CD14-positive monocyte (primary cell): ENCODE data around the gene RPTOR. TPM values are rescaled to one million over a fixed set of nuclear protein-coding genes. Genes with fewer than 3 reads are reported as not detected.

ENCODE experiments used
- DNase-seq, 3 donors: peaks; one replicate each; pipeline ENCODE4 v3.0.0-alpha.2; 2011 to 2022
- H2AFZ ChIP-seq: 2 replicates; pipeline ENCODE4 v1.6.0; 2012; ENCODE audit warnings: mild to moderate bottlenecking, low read depth, low read length, inconsistent platforms; ENCODE audit not compliant: insufficient read depth, poor library complexity, severe bottlenecking
- H3K27ac ChIP-seq, 2 donors: 1 replicate in 1 of 2; 2 replicates in 1 of 2; pipeline ENCODE4 v1.5.1; 2012 to 2013; ENCODE audit warnings: low read length in 2 of 2, control low read depth in 1 of 2, inconsistent platforms in 1 of 2, low read depth in 1 of 2, mild to moderate bottlenecking in 1 of 2
- H3K27me3 ChIP-seq, 2 donors: one replicate each; pipeline versions ENCODE4 v1.6.0 to v1.6.1; 2011 to 2013; ENCODE audit warnings: low read length in 2 of 2; ENCODE audit not compliant: control insufficient read depth in 2 of 2, insufficient read depth in 2 of 2
- H3K36me3 ChIP-seq, 2 donors: replicated peaks in 1 of 2; 1 replicate in 1 of 2; 2 replicates in 1 of 2; pipeline versions ENCODE4 v1.5.1 to v1.6.1; 2012 to 2013; ENCODE audit warnings: low read length in 2 of 2, control low read depth in 1 of 2, inconsistent platforms in 1 of 2, mild to moderate bottlenecking in 1 of 2; ENCODE audit not compliant: insufficient read depth in 2 of 2, control insufficient read depth in 1 of 2
- H3K4me1 ChIP-seq, 2 donors: 1 replicate in 1 of 2; 2 replicates in 1 of 2; pipeline versions ENCODE4 v1.5.1 to v1.6.1; 2012 to 2013; ENCODE audit warnings: low read length in 2 of 2, control low read depth in 1 of 2, inconsistent platforms in 1 of 2, mild to moderate bottlenecking in 1 of 2, moderate library complexity in 1 of 2; ENCODE audit not compliant: insufficient read depth in 2 of 2, control insufficient read depth in 1 of 2
- H3K4me2 ChIP-seq: replicated peaks from 2 replicates; pipeline ENCODE3; 2012; ENCODE audit warnings: low read length, moderate library complexity, mild to moderate bottlenecking; ENCODE audit not compliant: poor library complexity, severe bottlenecking; ENCODE audit errors: extremely low read depth
- H3K4me3 ChIP-seq, 3 experiments: fragments of 200-600 bp in 1 of 3; sonication (generic) in 1 of 3; replicated peaks in 1 of 3; 1 replicate in 2 of 3; 2 replicates in 1 of 3; pipeline ENCODE4 v1.5.1; 2011 to 2013; ENCODE audit warnings: low read length in 3 of 3, mild to moderate bottlenecking in 3 of 3, control low read depth in 2 of 3, low read depth in 2 of 3, inconsistent platforms in 1 of 3, moderate library complexity in 1 of 3
- H3K79me2 ChIP-seq: 2 replicates; pipeline ENCODE4 v1.6.0; 2012; ENCODE audit warnings: mild to moderate bottlenecking, control low read depth, inconsistent platforms, low read length, moderate library complexity; ENCODE audit not compliant: insufficient read depth
- H3K9ac ChIP-seq: 2 replicates; pipeline ENCODE4 v1.6.0; 2017; ENCODE audit warnings: low read length, mild to moderate bottlenecking; ENCODE audit not compliant: insufficient read depth, poor library complexity, severe bottlenecking
- H3K9me3 ChIP-seq, 2 donors: replicated peaks in 1 of 2; 1 replicate in 1 of 2; 2 replicates in 1 of 2; pipeline versions ENCODE4 v1.5.1 to v1.6.1; 2012 to 2013; ENCODE audit warnings: low read length in 2 of 2, control low read depth in 1 of 2; ENCODE audit not compliant: control insufficient read depth in 1 of 2, insufficient read depth in 1 of 2
- H4K20me1 ChIP-seq: 2 replicates; pipeline ENCODE4 v1.6.0; 2012; ENCODE audit warnings: mild to moderate bottlenecking, low read length, control low read depth, moderate library complexity; ENCODE audit not compliant: insufficient read depth
- H3K27ac Mint-ChIP-seq, 7 donors: one replicate each; pipeline ENCODE4 v1.8.0; 2020; ENCODE audit warnings: mild to moderate bottlenecking in 7 of 7, mixed read lengths in 7 of 7, moderate library complexity in 6 of 7, inconsistent platforms in 2 of 7
- H3K27me3 Mint-ChIP-seq, 3 donors: one replicate each; pipeline ENCODE4 v1.8.0; 2021 to 2022; ENCODE audit warnings: low read depth in 3 of 3, mild to moderate bottlenecking in 3 of 3, mixed read lengths in 3 of 3, moderate library complexity in 3 of 3, inconsistent platforms in 1 of 3
- H3K36me3 Mint-ChIP-seq, 2 donors: one replicate each; pipeline ENCODE4 v1.8.0; 2020; ENCODE audit warnings: mixed read lengths in 2 of 2, inconsistent platforms in 1 of 2, mild to moderate bottlenecking in 1 of 2
- H3K4me1 Mint-ChIP-seq: one replicate; pipeline ENCODE4 v1.8.0; 2020; ENCODE audit warnings: mild to moderate bottlenecking, mixed read lengths
- H3K4me3 Mint-ChIP-seq, 2 donors: one replicate each; pipeline ENCODE4 v1.8.0; 2020; ENCODE audit warnings: mild to moderate bottlenecking in 2 of 2, mixed read lengths in 2 of 2, moderate library complexity in 1 of 2
- H3K9me3 Mint-ChIP-seq, 7 donors: one replicate each; pipeline ENCODE4 v1.8.0; 2020 to 2022; ENCODE audit warnings: mixed read lengths in 7 of 7, mild to moderate bottlenecking in 6 of 7, moderate library complexity in 6 of 7, inconsistent platforms in 2 of 7
- WGBS: methylation state at CpG from one replicate; pipeline ENCODE4 v1.1.5; 2013; ENCODE audit warnings: missing lambda C conversion rate; ENCODE audit not compliant: insufficient coverage; 5-methylcytosine and 5-hydroxymethylcytosine counted together
- intact Hi-C, 2 donors: fragments of 100-400 bp; cut with micrococcal nuclease; formaldehyde crosslinking; loops; one replicate each; pipeline versions ENCODE4 v1.15.0 to v1.15.1; 2023
- polyA plus RNA-seq, 3 donors: library from polyadenylated mRNA; depleted of rRNA in 1 of 3; unstranded in 2 of 3; stranded (reverse) in 1 of 3; fragments of 300-500 nt in 2 of 3; fragments of >200 nt in 1 of 3; fragmentation: Illumina TruSeq in 2 of 3; gene quantifications; 1 replicate in 2 of 3; 2 replicates in 1 of 3; pipeline ENCODE4 v1.2.3, GENCODE V29; 2012 to 2021
- TF ChIP-seq, protein P1 (sequence below): fragments of 200-600 bp; IDR thresholded peaks from one replicate; pipeline ENCODE4 v1.8.0; 2022; ENCODE audit warnings: antibody characterized with exemption, mild to moderate bottlenecking

Gene RPTOR
- polyA plus RNA-seq, 3 donors = 1.1 to 8.7 (median 2.6) TPM

DNA sequence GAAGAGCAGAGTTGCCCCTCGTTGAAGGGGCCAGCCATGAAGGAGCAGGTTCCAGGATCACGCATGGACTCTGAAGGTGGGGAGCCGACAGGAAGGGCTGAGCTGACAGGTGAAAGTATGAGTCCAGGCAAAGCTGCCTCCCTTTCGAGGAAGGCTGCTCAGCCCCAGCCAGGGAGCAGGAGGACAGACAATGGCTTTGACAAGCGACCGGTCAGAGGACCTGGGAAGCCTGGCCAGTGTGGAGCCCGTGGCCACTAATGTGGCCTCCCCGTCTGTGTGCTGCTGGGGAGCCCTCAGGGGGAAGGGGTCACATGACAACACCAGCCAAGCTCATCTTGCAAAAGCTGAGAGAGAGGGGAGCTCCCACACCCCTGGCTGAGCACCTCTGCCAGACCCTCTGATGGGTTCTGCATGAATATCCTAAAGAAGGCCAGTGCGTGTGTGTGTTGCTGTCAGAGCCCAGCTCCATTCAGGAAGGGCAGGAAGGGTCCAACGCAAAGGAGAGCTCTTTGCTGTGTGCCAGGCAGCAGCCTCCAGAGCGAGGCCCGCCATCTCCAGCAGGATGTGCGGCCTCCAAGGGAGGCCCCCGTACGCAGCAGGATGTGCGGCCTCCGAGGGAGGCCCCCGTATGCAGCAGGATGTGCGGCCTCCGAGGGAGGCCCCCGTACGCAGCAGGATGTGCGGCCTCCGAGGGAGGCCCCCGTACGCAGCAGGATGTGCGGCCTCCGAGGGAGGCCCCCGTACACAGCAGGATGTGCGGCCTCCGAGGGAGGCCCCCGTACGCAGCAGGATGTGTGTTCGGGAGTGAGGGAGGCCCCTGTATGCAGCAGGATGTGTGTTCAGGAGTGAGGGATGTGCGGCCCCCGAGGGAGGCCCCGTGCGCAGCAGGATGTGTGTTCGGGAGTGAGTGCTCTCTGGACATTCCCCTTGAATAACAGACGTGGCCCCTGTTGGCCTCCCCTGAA, 344.9 kb downstream of the RPTOR start:
- H2AFZ ChIP-seq = no peak overlapping the region
- H3K36me3 Mint-ChIP-seq = peaks cover 67 to 71% of the 10 kb centered on the region in 2 donors
- TF ChIP-seq, protein P1, sequence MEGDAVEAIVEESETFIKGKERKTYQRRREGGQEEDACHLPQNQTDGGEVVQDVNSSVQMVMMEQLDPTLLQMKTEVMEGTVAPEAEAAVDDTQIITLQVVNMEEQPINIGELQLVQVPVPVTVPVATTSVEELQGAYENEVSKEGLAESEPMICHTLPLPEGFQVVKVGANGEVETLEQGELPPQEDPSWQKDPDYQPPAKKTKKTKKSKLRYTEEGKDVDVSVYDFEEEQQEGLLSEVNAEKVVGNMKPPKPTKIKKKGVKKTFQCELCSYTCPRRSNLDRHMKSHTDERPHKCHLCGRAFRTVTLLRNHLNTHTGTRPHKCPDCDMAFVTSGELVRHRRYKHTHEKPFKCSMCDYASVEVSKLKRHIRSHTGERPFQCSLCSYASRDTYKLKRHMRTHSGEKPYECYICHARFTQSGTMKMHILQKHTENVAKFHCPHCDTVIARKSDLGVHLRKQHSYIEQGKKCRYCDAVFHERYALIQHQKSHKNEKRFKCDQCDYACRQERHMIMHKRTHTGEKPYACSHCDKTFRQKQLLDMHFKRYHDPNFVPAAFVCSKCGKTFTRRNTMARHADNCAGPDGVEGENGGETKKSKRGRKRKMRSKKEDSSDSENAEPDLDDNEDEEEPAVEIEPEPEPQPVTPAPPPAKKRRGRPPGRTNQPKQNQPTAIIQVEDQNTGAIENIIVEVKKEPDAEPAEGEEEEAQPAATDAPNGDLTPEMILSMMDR = no peak
- no peak overlapping the region for H3K4me2 ChIP-seq
- H3K27ac ChIP-seq = no peak overlapping the region
- no peaks in the 10 kb centered on the region for H3K79me2 ChIP-seq
- H3K4me3 Mint-ChIP-seq = no peak overlapping the region
- no peaks in the 10 kb centered on the region for H4K20me1 ChIP-seq
- DNase-seq = no peak
- H3K9ac ChIP-seq = no peak overlapping the region
- WGBS = 90% methylated on average over 27 of the region's 40 CpGs
- no peak overlapping the region for H3K4me3 ChIP-seq
- H3K27me3 Mint-ChIP-seq = peaks cover 0 to 8% (median 0%) of the 10 kb centered on the region in 3 donors
- intact Hi-C loops = loop anchor here (2.0 to 10.0 kb wide), 3 partner anchors 17 to 315 kb away; no protein-coding TSS in a partner anchor
- H3K4me1 Mint-ChIP-seq = peaks cover 48% of the 10 kb centered on the region
- H3K27ac Mint-ChIP-seq = peak overlapping the region in 5 of 7 donors; percentile 41 to 92 (median 69)
- H3K36me3 ChIP-seq = peaks cover 23 to 44% of the 10 kb centered on the region in 2 donors
- no peaks in the 10 kb centered on the region for H3K9me3 ChIP-seq
- H3K27me3 ChIP-seq = no peaks in the 10 kb centered on the region
- H3K4me1 ChIP-seq = peaks cover 31 to 35% of the 10 kb centered on the region in 2 donors
- H3K9me3 Mint-ChIP-seq = peaks cover 0 to 1% (median 0%) of the 10 kb centered on the region in 7 donors

DNA sequence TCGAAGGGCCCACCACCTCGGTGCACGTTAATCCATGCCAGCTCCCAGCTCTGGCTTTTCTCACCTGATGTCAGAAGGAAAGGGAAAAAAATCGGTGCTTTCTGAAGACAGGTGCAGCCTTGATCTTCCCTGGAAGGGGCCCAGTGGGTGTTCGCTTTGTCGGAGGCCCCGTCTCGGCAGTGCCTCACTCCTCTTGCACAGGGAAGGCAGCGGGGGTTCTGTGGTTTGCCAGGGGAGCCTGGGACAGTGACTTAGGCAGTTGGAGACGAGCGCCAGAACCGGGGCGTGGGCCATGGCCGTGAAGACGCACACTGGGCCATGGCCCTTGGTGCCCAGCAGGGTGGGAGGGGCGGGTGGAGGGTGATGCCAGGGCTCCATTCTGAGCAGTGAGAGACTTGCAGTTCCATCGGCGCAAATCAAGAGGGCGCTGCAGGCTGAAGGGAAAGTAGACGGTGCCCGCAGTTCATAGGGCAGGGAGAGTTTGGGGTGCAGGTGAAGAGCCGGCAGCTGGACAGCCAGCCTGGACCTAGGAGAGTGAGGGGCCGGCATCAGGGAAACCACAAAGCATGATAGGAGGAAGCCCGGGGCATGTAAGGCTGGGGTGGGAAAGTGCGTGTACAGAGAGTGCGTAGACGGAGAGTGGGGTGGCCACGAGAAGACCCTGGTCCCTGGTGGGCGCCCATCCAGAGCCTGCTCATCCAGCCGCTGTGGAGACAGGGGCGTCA, 345.7 kb downstream of the RPTOR start:
- no peak overlapping the region for H3K27ac ChIP-seq
- no peak overlapping the region for H3K4me3 ChIP-seq
- H3K9me3 ChIP-seq = no peaks in the 10 kb centered on the region
- WGBS = 80% methylated on average over 31 of the region's 31 CpGs
- DNase-seq = no peak
- TF ChIP-seq, protein P1 = peak; percentile 8
- H3K4me2 ChIP-seq = no peak overlapping the region
- peaks cover 19 to 44% of the 10 kb centered on the region in 2 donors for H3K36me3 ChIP-seq
- H3K9me3 Mint-ChIP-seq = peaks cover 0 to 1% (median 0%) of the 10 kb centered on the region in 7 donors
- H3K36me3 Mint-ChIP-seq = peaks cover 66 to 71% of the 10 kb centered on the region in 2 donors
- no peak overlapping the region for H2AFZ ChIP-seq
- H3K79me2 ChIP-seq = no peaks in the 10 kb centered on the region
- H3K9ac ChIP-seq = peak overlapping the region; percentile 81
- intact Hi-C loops = loop anchor here (2.0 to 10.0 kb wide), 3 partner anchors 18 to 316 kb away; no protein-coding TSS in a partner anchor
- H3K27ac Mint-ChIP-seq = peak overlapping the region in 5 of 7 donors; percentile 66 to 99 (median 98)
- H3K4me3 Mint-ChIP-seq = peak overlapping the region in 1 of 2 donors; percentile 62
- H4K20me1 ChIP-seq = no peaks in the 10 kb centered on the region
- H3K27me3 Mint-ChIP-seq = peaks cover 0 to 8% (median 0%) of the 10 kb centered on the region in 3 donors
- peaks cover 48% of the 10 kb centered on the region for H3K4me1 Mint-ChIP-seq
- H3K4me1 ChIP-seq = peaks cover 31 to 35% of the 10 kb centered on the region in 2 donors
- no peaks in the 10 kb centered on the region for H3K27me3 ChIP-seq
